Vagina (tissue), 2 donors: Measurements from ENCODE around the gene KIF18A. TPM values are rescaled to one million over a fixed set of nuclear protein-coding genes. Genes with fewer than 3 reads are reported as not detected.

Source experiments
- DNase-seq, 2 donors: peaks; one replicate each; pipeline ENCODE4 v3.0.0-alpha.2; 2017; ENCODE audit errors: extremely low spot score in 2 of 2
- H3K27ac ChIP-seq: fragments of 200-600 bp; sonication (generic); one replicate; pipeline ENCODE4 v1.5.1; 2019
- H3K27me3 ChIP-seq: fragments of 200-600 bp; sonication (generic); one replicate; pipeline ENCODE4 v1.5.1; 2019
- H3K36me3 ChIP-seq, 2 donors: fragments of 200-600 bp; sonication (generic); one replicate each; pipeline ENCODE4 v1.5.1; 2017 to 2019
- H3K4me1 ChIP-seq: fragments of 200-600 bp; sonication (generic); one replicate; pipeline ENCODE4 v1.5.1; 2019
- H3K4me3 ChIP-seq, 2 donors: fragments of 200-600 bp; sonication (generic); 1 replicate in 1 of 2; 2 replicates in 1 of 2; pipeline ENCODE4 v1.5.1; 2016 to 2019
- H3K9me3 ChIP-seq: fragments of 200-600 bp; sonication (generic); one replicate; pipeline ENCODE4 v1.5.1; 2019
- CTCF ChIP-seq, 3 experiments: fragments of 450-650 bp in 2 of 3; fragments of 200-600 bp in 1 of 3; sonication (generic) in 1 of 3; IDR thresholded peaks; one replicate each; pipeline ENCODE4 v1.5.1; 2017 to 2019; ENCODE audit warnings: antibody characterized with exemption in 3 of 3, mild to moderate bottlenecking in 2 of 3, moderate library complexity in 2 of 3
- POLR2A ChIP-seq, 2 donors: fragments of 450-650 bp; IDR thresholded peaks; one replicate each; pipeline ENCODE4 v1.6.1; 2017; ENCODE audit warnings: antibody characterized with exemption in 2 of 2, mild to moderate bottlenecking in 2 of 2, moderate library complexity in 2 of 2
- POLR2AphosphoS5 ChIP-seq, 2 donors: sonication (generic); formaldehyde crosslinking; IDR thresholded peaks; one replicate each; pipeline ENCODE4 v1.9.0; 2017; ENCODE audit warnings: antibody characterized with exemption in 2 of 2, mild to moderate bottlenecking in 2 of 2, low read depth in 1 of 2; ENCODE audit not compliant: insufficient read depth in 1 of 2
- intact Hi-C: fragments of 100-400 bp; cut with DNase I; formaldehyde crosslinking; loops from one replicate; pipeline ENCODE4 v1.15.1; 2023
- total RNA-seq: library from RNA; depleted of rRNA; stranded (reverse); fragments of >200 nt; gene quantifications from one replicate; pipeline ENCODE4 v1.2.3, GENCODE V29; 2016

KIF18A gene
- total RNA-seq, 1 donor from 2014 or later: 2.5 TPM

GRCh38 chr11:28108958-28109357 is 1.0 kb upstream of the KIF18A start:
- DNase-seq: no peak
- Histone ChIP-seq H3K27me3 (no peaks in the 10 kb centered on the region), H3K9me3 (no peaks in the 10 kb centered on the region), H3K4me3 (peak overlapping the region; percentile 49 to 52), H3K27ac (peak overlapping the region; percentile 76), H3K36me3 (peaks cover 0 to 4% of the 10 kb centered on the region in 2 donors), H3K4me1 (peaks cover 34% of the 10 kb centered on the region)
- intact Hi-C loops: loop anchor here (10.0 kb wide), 1 partner anchor 594 kb away; no protein-coding TSS in a partner anchor
- TF ChIP-seq CTCF (IDR thresholded peaks at IDR 0.05) (no peak), POLR2AphosphoS5 (IDR thresholded peaks at IDR 0.05; ENCODE audit: insufficient read depth in 1 of 2, low read depth in 1 of 2) (no peak), POLR2A (IDR thresholded peaks at IDR 0.05) (no peak)

- intact Hi-C loops: loop anchor here (10.0 kb wide), 1 partner anchor 592 kb away; no protein-coding TSS in a partner anchor
- H3K27ac ChIP-seq: peak overlapping the region; percentile 76
These were observed 686 bp downstream of the KIF18A start for GRCh38 chr11:28107191-28107749.

GRCh38 chr11:28106353-28107043 is 1.5 kb downstream of the KIF18A start:
- DNase-seq: no peak
- Histone ChIP-seq H3K27ac (no peak overlapping the region), H3K4me3 (no peak overlapping the region), H3K4me1 (peaks cover 28% of the 10 kb centered on the region), H3K9me3 (no peaks in the 10 kb centered on the region), H3K36me3 (no peaks in the 10 kb centered on the region), H3K27me3 (no peaks in the 10 kb centered on the region)
- TF ChIP-seq POLR2AphosphoS5 (IDR thresholded peaks at IDR 0.05; ENCODE audit: insufficient read depth in 1 of 2, low read depth in 1 of 2): no peak
- TF ChIP-seq CTCF (IDR thresholded peaks at IDR 0.05): no peak
- intact Hi-C loops: loop anchor here (10.0 kb wide), 1 partner anchor 592 kb away; no protein-coding TSS in a partner anchor

More at GRCh38 chr11:28107191-28107749, 686 bp downstream of the KIF18A start:
- peaks cover 34% of the 10 kb centered on the region for H3K4me1 ChIP-seq
- H3K9me3 ChIP-seq: no peaks in the 10 kb centered on the region
- TF ChIP-seq POLR2A (IDR thresholded peaks at IDR 0.05): no peak
- H3K36me3 ChIP-seq: no peaks in the 10 kb centered on the region
- H3K4me3 ChIP-seq: peak overlapping the region; percentile 49 to 52
- no peaks in the 10 kb centered on the region for H3K27me3 ChIP-seq
- DNase-seq: no peak

GRCh38 chr11:28105869-28106268 is 2.1 kb downstream of the KIF18A start:
- no peak for DNase-seq
- no peak overlapping the region for H3K27ac ChIP-seq
- no peaks in the 10 kb centered on the region for H3K36me3 ChIP-seq
- H3K4me1 ChIP-seq: peaks cover 22% of the 10 kb centered on the region
- no peak overlapping the region for H3K4me3 ChIP-seq
- TF ChIP-seq POLR2AphosphoS5 (IDR thresholded peaks at IDR 0.05; ENCODE audit: insufficient read depth in 1 of 2, low read depth in 1 of 2) (no peak), CTCF (IDR thresholded peaks at IDR 0.05) (no peak), POLR2A (IDR thresholded peaks at IDR 0.05) (no peak)
- intact Hi-C loops: loop anchor here (10.0 kb wide), 1 partner anchor 591 kb away; no protein-coding TSS in a partner anchor
- H3K27me3 ChIP-seq: no peaks in the 10 kb centered on the region
- no peaks in the 10 kb centered on the region for H3K9me3 ChIP-seq

GRCh38 chr11:28104984-28105383 is 3.0 kb downstream of the KIF18A start:
- Histone ChIP-seq H3K27ac (no peak overlapping the region), H3K27me3 (no peaks in the 10 kb centered on the region), H3K36me3 (no peaks in the 10 kb centered on the region), H3K4me1 (peaks cover 19% of the 10 kb centered on the region), H3K9me3 (no peaks in the 10 kb centered on the region), H3K4me3 (no peak overlapping the region)
- TF ChIP-seq CTCF (IDR thresholded peaks at IDR 0.05) (no peak), POLR2A (IDR thresholded peaks at IDR 0.05) (no peak), POLR2AphosphoS5 (IDR thresholded peaks at IDR 0.05; ENCODE audit: insufficient read depth in 1 of 2, low read depth in 1 of 2) (no peak)
- intact Hi-C loops: loop anchor here (10.0 kb wide), 1 partner anchor 590 kb away; no protein-coding TSS in a partner anchor
- no peak for DNase-seq
